ENCODE results near the gene SIRPB2.

The SIRPB2 gene

GRCh38 chr20:1491281-1491840 is at the start of gene SIRPB2:
SIRPB2 (minus strand) TSS chr20:1491420; CDS start chr20:1491359, 61 bp downstream.
- DNase-seq: no peak

GRCh38 chr20:1539816-1540419 is 48.7 kb upstream of the SIRPB2 start:
- no peak for DNase-seq

- DNase-seq: no peak
Measured at GRCh38 chr20:1538655-1539054, 47.4 kb upstream of the SIRPB2 start.

- DNase-seq: no peak
Measured at GRCh38 chr20:1537731-1538058, 46.5 kb upstream of the SIRPB2 start.

- DNase-seq: no peak
Measured at GRCh38 chr20:1536893-1537730, 45.9 kb upstream of the SIRPB2 start.

- DNase-seq: no peak
Measured at GRCh38 chr20:1535420-1536175, 44.4 kb upstream of the SIRPB2 start.

GRCh38 chr20:1534526-1534925 is 43.3 kb upstream of the SIRPB2 start:
- DNase-seq: no peak

- no peak for DNase-seq
Measured at GRCh38 chr20:1533059-1533458, 41.8 kb upstream of the SIRPB2 start.

- DNase-seq: no peak
Measured at GRCh38 chr20:1528811-1529210, 37.6 kb upstream of the SIRPB2 start.

GRCh38 chr20:1527923-1528322 is 36.7 kb upstream of the SIRPB2 start:
- DNase-seq: no peak

GRCh38 chr20:1526896-1527295 is 35.7 kb upstream of the SIRPB2 start:
- no peak for DNase-seq

- no peak for DNase-seq
Measured at GRCh38 chr20:1526310-1526709, 35.1 kb upstream of the SIRPB2 start.

GRCh38 chr20:1524004-1524403 is 32.8 kb upstream of the SIRPB2 start:
- DNase-seq: peak; percentile 18

GRCh38 chr20:1517010-1517409 is 25.8 kb upstream of the SIRPB2 start:
- no peak for DNase-seq

GRCh38 chr20:1513801-1514200 is 22.6 kb upstream of the SIRPB2 start:
- DNase-seq: no peak

- DNase-seq: no peak
Measured at GRCh38 chr20:1509237-1509636, 18.0 kb upstream of the SIRPB2 start.

- no peak for DNase-seq
Measured at GRCh38 chr20:1508574-1508973, 17.4 kb upstream of the SIRPB2 start.

- DNase-seq: no peak
Measured at GRCh38 chr20:1507276-1507675, 16.1 kb upstream of the SIRPB2 start.

GRCh38 chr20:1505871-1506270 is 14.7 kb upstream of the SIRPB2 start:
- no peak for DNase-seq

GRCh38 chr20:1505361-1505760 is 14.1 kb upstream of the SIRPB2 start:
- no peak for DNase-seq

GRCh38 chr20:1503564-1504227 is 12.5 kb upstream of the SIRPB2 start:
- peak; percentile 71 for DNase-seq

GRCh38 chr20:1500496-1500895 is 9.3 kb upstream of the SIRPB2 start:
- no peak for DNase-seq

Measured in NCI-H1417 treated with DMSO at 0.1 percent for 48 hours (cell line).